GM12801 (cell line): ENCODE measurements around the gene RABGAP1L.

ENCODE experiments used
- CTCF ChIP-seq: IDR thresholded peaks from one replicate; pipeline ENCODE4 v1.5.1; 2011; ENCODE audit warnings: control low read depth; ENCODE audit not compliant: insufficient read length; ENCODE audit errors: extremely low read depth

Gene RABGAP1L

GRCh38 chr1:174996476-174996875 lies 837.2 kb downstream of the RABGAP1L start:
- no peak for TF ChIP-seq CTCF

GRCh38 chr1:174997041-174997440 lies 837.7 kb downstream of the RABGAP1L start:
- no peak for TF ChIP-seq CTCF

DNA sequence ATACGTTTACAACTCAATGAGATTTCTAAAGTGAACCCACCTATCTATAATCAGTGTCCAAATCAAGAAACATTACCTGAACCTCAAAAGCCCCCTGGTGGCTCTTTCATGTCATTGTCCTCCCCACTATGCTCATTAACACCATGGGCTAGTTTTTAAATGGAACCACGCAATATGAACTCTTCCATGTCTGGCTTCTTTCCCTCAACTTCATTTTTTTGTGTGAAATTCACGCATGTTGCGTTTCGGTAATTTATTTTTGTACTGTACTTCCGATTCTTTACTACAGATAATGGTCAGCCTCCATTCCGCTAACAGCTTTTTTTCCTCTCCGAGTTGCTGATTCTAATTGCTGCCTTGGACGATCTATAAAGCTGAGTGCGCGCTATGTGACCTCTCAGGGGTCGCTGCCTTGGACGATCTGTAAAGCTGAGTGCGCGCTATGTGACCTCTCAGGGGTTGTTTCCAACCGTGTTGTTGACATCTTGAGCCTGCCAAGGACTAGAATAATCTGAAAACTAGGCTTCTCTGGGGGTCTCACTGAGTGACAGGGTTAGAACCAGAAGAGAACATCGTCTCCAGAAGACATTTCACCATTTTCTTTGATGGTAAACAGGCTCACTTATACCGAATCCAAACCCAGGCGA lies 839.4 kb downstream of the RABGAP1L start:
- TF ChIP-seq CTCF = peak; percentile 9

GRCh38 chr1:174999216-174999935 lies 840.1 kb downstream of the RABGAP1L start:
- no peak for TF ChIP-seq CTCF

- TF ChIP-seq CTCF = no peak
Measured at GRCh38 chr1:174999936-175000696, 840.8 kb downstream of the RABGAP1L start, which contains the start of gene CACYBP. TSS of gene CACYBP (plus strand) at chr1:174999947. CDS start at chr1:175000181, 234 bp downstream.

DNA sequence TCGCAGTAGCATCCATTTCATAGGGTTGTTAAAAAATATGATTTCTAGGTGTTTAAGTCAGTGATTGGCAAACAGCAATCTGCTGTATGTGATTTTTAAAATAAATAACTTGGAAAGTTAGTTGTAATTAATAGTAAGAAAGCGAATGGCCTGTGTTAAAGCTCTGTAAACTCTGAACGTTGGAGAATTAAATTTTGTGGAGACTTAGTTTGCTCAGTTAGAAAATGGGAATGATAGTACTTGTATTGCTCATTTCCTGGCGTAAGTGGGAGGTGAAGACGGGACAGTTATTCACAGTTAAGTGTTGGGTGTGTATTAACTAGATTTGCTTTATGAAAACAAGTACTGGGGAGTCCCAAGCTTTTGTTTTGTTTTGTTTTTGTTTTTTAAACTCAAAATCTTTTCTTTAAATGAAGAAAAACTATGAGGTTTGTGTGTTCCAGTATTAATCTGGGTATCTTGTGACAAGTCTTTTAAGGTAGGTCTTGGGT lies 841.4 kb downstream of the RABGAP1L start:
- TF ChIP-seq CTCF = no peak

DNA sequence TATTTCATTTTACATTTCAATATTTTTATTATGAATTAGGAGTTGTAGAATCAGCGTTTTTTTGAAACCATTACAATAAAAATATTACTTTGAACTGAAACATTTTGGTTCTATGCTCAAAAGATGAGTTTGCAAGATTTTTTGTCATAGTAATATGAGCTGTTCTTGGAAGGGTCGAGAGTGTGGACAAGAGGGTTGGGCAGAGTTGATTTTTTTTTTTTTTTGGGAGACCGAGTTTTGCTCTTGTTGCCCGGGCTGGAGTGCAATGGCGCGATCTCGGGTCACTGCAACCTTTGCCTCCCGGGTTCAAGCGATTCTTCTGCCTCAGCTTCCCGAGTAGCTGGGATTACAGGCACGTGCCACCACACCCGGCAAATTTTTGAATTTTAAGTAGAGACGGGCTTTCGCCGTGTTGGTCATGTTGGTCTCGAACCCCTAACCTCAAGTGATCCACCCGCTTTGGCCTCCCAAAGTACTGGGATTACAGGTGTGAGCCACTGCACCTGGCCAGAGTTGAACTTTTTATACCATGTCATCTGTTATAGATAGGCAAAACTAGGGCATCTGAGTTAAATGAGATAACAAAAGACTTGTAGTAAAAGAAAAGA lies 843.7 kb downstream of the RABGAP1L start:
- no peak for TF ChIP-seq CTCF
